HL-60/S4 treated with retinoic acid at 250 ng/mL for 4 days and 3 days (cell line): ENCODE results near the gene PIPOX.

Source experiments
- in situ Hi-C: fragments of 300-500 bp; cut with MboI; formaldehyde crosslinking; loops from 2 replicates; pipeline ENCODE4 v1.7.0; 2022; ENCODE audit warnings: low sequenced_read_pairs

Gene PIPOX

GRCh38 chr17:29018788-29019474 lies 24.0 kb upstream of the PIPOX start:
- in situ Hi-C loops: no loop called here

DNA sequence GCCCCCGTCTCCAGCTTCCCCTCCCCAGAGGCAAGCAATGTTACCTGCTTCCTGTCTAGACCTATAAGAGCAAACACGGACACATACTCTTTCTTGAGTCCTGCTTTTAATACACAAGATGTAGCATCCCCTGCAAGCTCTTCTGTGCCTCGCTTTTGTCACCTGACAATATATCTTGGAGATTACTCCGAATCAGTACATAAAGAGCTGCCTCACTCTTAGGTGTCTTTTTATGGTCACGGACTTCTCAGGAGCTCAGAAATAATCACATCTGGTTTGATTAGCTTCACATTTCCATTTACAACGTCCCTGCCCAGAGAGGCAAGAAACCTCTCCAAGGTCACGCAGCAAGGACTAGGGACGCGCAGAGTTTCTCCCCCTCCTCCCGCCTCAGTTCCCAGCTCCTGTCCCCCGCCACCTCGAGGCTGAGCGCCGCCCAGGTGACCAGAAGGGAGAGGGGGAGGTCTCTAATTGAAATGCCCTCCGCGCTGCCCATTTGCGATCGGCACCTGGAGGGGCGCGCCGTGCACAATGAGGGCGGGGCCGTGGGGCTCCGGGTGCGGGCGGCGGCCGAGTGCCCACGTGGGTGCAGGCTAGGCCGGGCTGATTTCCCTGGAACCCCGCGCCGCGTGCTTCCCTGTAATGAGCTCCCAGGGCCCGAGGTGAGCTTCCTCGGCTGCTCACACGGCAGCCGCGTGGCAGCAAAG lies 23.3 kb upstream of the PIPOX start:
- in situ Hi-C loops: no loop called here

GRCh38 chr17:29020576-29020975 lies 22.4 kb upstream of the PIPOX start:
- in situ Hi-C loops: no loop called here

DNA sequence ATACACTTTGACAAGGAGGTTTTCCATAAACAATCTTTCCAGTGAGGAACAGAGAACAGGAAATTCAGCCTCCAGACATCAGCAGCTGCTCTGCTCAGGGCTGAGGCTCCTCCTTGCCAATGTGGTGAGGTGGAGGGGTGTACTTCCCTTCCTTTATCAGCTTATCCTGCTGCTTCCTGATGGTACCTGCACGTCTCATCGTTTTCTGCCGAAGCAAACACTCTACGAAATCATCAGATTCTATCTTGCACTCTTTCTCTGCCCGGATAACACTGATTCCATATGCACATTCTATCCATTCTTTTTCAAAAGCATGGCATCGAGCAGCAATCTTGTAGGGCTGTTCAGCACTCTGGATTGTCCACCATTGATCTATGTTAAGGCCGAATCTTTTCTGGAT lies 21.7 kb upstream of the PIPOX start:
- in situ Hi-C loops: no loop called here

GRCh38 chr17:29022074-29022473 lies 20.9 kb upstream of the PIPOX start:
- in situ Hi-C loops: no loop called here

- in situ Hi-C loops: no loop called here
Observed at GRCh38 chr17:29024316-29024952, 18.5 kb upstream of the PIPOX start.

GRCh38 chr17:29031488-29031887 lies 11.5 kb upstream of the PIPOX start:
- in situ Hi-C loops: no loop called here

- in situ Hi-C loops: no loop called here
Observed at GRCh38 chr17:29032013-29032856, 10.7 kb upstream of the PIPOX start.

- in situ Hi-C loops: no loop called here
Observed at GRCh38 chr17:29032857-29033197, 10.1 kb upstream of the PIPOX start.

DNA sequence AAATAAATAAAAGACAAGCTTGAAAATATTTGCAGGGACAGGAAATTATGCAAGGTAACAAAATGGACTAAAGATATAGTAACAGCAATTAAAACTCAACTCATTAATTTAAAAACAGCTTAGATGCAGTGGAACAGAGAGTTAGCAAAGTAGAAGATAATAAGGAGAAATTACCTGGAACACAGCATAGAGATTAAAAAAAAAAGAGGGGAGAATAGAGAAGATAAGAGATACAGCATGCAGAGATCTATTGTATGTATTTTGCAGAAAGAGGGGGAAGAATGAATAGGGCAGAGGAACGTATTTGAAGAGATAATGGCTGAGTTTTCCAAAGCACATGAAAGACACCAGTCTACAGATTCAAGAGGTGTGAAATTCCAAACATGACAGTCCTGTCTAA lies 8.4 kb upstream of the PIPOX start:
- in situ Hi-C loops: no loop called here

- in situ Hi-C loops: no loop called here
Observed at GRCh38 chr17:29036584-29036983, 6.4 kb upstream of the PIPOX start.

DNA sequence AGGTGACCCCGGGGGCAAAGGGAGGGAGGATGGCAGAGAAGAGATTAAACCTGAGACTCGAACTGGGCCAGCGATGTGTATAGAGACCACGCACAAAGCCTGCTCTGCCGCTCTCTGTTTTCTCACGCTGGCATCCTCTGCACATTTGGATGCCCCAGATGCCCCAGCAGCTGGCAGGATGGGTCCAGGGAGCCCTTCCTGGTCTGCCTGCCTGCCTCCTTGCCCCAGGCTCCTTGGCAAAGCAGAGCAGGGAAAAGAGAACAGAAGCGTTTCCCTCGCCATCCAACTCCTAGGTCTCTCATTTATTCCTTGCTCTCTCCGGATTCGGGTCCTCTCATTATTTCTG lies 5.2 kb upstream of the PIPOX start:
- in situ Hi-C loops: no loop called here

DNA sequence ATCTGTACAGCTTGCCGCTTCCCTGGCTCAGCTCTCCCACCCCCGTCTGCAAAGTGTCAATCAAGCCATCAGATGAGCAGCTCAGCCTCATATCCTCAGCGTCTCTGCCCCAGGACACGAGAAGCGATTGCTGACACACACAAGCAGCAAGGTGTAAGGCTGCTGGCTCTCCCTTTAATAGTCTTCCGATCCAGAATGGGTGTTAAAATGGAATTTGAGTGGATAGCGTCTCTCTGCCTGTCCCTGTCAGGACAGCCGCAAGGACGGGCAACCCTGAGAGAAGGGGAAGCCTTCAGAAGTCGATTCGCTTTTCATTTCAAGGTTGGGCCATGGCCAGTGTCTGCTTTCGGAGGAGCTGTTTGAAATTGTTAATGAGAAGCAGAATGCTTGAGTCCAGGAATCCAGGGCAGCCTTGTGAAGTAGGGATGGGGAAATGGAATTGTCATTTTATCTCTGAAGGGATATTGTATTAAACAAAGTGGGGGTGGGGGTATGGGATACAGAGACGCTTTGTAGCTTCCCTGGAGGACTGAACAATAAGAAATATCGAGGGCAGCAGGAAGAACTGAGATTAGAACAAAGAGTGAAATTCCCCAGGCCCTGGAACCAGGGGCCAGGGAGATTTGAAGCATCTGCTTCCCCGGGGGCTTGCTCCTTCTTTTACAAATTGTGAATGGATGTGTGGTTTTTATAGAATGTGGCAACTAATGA lies 4.7 kb upstream of the PIPOX start:
- in situ Hi-C loops: no loop called here

DNA sequence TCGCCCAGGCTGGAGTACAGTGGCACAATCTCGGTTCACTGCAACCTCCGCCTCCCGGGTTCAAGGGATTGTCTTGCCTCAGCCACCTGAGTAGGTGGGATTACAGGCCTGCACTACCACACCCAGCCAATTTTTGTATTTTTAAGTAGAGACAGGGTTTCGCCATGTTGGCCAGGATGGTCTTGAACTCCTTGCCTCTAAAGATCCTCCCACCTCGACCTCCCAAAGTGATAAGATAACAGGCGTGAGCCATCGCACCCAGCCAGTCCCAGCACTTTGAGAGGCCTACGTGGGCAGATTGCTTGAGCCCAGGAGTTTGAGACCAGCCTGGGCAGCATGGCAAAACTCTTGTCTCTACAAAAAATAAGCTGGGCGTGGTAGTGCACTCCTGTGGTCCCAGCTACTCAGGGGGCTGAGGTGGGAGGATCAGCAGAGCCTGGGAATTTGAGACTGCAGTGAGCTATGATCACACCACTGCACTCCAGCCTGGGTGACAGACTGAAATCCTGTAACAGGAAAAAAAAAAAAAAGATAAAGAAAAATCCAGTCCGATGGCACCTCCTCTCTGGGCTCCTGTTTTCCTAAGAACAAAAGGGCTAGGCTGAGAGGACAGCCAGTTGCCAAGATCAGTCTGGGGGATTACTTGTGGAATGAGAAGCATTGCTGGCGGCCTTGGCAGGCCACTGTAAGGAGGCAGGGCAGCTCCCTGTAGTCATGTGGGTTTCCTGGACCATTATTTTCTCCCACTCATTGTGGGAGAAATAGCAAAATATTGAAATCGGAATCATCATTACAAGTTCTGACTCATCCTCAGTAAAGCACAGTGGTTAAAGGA lies 3.0 kb upstream of the PIPOX start:
- in situ Hi-C loops: no loop called here

DNA sequence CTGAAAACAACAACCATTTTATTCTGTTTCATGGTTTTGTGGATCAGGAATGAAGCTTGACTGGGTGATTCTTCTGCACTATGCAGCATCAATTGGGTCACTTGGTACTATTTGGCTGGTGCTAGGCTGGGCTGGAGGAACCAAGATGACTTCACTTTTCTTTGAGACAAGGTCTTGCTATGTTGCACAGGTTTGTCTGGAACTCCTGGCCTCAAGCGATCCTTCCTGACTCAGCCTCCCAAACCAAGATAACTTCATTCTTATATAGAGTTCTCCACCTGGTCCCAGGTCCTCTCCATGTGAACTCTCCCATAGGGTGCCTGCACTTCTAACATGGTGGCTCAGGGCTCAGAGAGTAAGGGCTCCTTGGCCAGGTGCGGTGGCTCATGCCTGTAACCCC lies 1.9 kb upstream of the PIPOX start:
- in situ Hi-C loops: no loop called here

DNA sequence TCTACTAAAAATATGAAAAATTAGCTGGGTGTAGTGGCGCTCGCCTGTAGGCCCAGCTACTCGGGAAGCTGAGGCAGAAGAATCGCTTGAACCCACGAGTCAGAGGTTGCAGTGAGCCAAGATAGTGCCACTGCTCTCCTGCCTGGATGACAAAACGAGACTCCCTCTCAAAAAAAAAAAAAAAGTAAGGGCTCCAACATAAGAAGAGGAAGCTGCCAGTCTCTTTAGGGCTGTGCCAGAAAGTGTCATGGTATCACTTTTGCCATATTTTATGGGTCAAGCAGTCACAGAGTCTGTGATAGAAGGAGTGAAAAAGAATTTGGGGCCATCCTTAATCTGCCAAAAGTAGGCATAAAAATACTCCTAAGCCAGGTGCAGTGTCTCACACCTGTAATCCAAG lies 1.4 kb upstream of the PIPOX start:
- in situ Hi-C loops: no loop called here

DNA sequence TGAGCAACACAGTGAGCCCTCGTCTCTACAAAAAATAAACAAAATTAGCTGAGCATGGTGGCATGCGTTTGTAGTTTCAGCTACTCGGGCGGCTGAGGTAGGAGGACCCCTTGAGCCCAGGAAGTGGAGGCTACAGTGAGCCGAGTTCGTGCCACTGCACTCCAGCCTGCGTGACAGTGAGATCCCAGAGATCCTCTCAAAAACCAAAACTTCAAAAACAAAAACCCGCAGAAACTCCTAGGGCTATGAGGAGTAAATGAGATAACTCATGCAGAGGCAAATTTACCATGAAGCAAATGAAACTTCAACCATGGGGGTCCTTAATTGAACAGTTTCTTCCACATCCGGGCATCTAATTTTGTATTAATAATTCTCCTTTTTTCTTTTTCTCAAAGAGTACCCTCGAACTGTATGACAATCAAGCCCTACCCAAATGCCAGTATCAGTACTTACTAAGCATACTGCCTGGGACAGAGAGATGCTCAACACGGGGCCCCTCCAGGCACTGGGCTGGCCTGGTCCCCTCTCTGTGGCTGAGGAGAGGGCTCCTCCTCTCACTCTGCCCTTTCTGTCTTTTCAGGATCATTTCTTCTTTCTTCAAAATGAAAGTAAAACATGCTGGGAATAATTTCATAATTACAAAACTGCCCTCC lies 789 bp upstream of the PIPOX start:
- in situ Hi-C loops: no loop called here

GRCh38 chr17:29043539-29044145 lies 701 bp downstream of the PIPOX start:
- in situ Hi-C loops: no loop called here

DNA sequence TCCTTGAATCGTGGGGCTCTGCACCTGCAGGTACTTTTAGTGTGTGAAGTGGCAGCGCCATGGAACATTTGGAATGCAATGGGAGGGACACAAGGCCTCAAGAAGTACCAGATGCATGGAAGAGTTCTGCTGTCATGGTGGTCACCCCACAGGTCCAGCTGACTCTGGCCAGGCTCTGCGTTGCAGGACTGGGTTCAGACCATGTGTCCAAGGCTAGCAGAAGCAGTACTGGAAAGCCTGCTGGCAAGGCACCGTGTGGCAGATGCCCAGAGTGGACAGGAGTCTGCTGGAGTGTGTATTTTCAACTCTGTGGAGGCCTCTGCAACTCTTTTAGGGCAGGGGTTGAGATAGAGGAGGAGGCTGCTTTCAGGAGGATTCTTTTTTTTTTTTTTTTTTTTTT lies 2.1 kb downstream of the PIPOX start:
- in situ Hi-C loops: no loop called here
